Endothelial cell of umbilical vein (primary cell): ENCODE results near the gene NEMF. TPM values are rescaled to one million over a fixed set of nuclear protein-coding genes. Genes with fewer than 3 reads are reported as not detected.

ENCODE experiments used
- BruUV-seq: library from RNA; stranded (reverse); fragments of 400-500 nt; replicated peaks from 2 replicates; lab custom pipeline; 2021; lab: Mats Ljungman, UMichigan
- CTCF ChIA-PET: fragments of 300-600, 350-600 bp; sonication (Branson Sonifier 250); formaldehyde crosslinking; loops from one replicate; lab custom pipeline; 2021; ENCODE audit warnings: antibody characterized with exemption, inconsistent platforms; lab: Charles Lee
- POLR2A ChIA-PET: fragments of 300-600, 350-600 bp; sonication (Branson Sonifier 250); formaldehyde crosslinking; loops from one replicate; lab custom pipeline; 2021; ENCODE audit warnings: antibody characterized with exemption, inconsistent platforms; lab: Charles Lee
- DNase-seq: peaks from one replicate; pipeline ENCODE4 v3.0.0-alpha.2; 2011; ENCODE audit warnings: low read depth, low spot score
- FAIRE-seq: peaks from 2 replicates; lab custom pipeline; 2011; peaks lifted over from hg19 to GRCh38; lab: Jason Lieb, UNC
- H2AFZ ChIP-seq: 2 replicates; pipeline ENCODE4 v1.6.0; 2012; ENCODE audit warnings: low read depth, low read length, control low read depth, inconsistent platforms
- H3K27ac ChIP-seq: 2 replicates; pipeline ENCODE4 v1.5.1; 2011; ENCODE audit warnings: low read depth, mild to moderate bottlenecking, control low read depth, low read length, moderate library complexity; ENCODE audit not compliant: insufficient read depth
- H3K27me3 ChIP-seq, 2 experiments: 2 replicates each; pipeline versions ENCODE4 v1.6.0 to v1.6.1; 2011; ENCODE audit warnings: low read length in 2 of 2, mixed read lengths in 1 of 2; ENCODE audit not compliant: control insufficient read depth in 2 of 2, insufficient read depth in 2 of 2
- H3K36me3 ChIP-seq, 2 experiments: 2 replicates in 1 of 2; 3 replicates in 1 of 2; pipeline ENCODE4 v1.5.1; 2011; ENCODE audit warnings: low read length in 2 of 2, mild to moderate bottlenecking in 1 of 2, moderate library complexity in 1 of 2; ENCODE audit not compliant: control insufficient read depth in 2 of 2, insufficient read depth in 2 of 2; ENCODE audit errors: extremely low read depth in 1 of 2
- H3K4me1 ChIP-seq: 3 replicates; pipeline ENCODE4 v1.5.1; 2011; ENCODE audit warnings: mild to moderate bottlenecking, low read length; ENCODE audit not compliant: control insufficient read depth, insufficient read depth; ENCODE audit errors: extremely low read depth
- H3K4me2 ChIP-seq: 2 replicates; pipeline ENCODE4 v1.6.1; 2011; ENCODE audit warnings: low read length, control low read depth, mixed read lengths; ENCODE audit not compliant: insufficient read depth
- H3K4me3 ChIP-seq, 3 experiments: fragments of 200-600 bp in 1 of 3; sonication (generic), shearing (Covaris generic) in 1 of 3; replicated peaks in 1 of 3; 2 replicates each; pipeline ENCODE4 v1.5.1; 2011 to 2016; ENCODE audit warnings: control low read depth in 3 of 3, low read length in 3 of 3, mild to moderate bottlenecking in 2 of 3, inconsistent platforms in 1 of 3, low read depth in 1 of 3, moderate library complexity in 1 of 3; ENCODE audit not compliant: insufficient read depth in 1 of 3
- H3K79me2 ChIP-seq: 2 replicates; pipeline ENCODE4 v1.6.0; 2012; ENCODE audit warnings: low read length, inconsistent platforms; ENCODE audit not compliant: control insufficient read depth, insufficient read depth
- H3K9ac ChIP-seq: replicated peaks from 2 replicates; pipeline ENCODE3; 2011; ENCODE audit warnings: low read length, control low read depth; ENCODE audit not compliant: insufficient read depth; ENCODE audit errors: extremely low read depth
- H3K9me1 ChIP-seq: replicated peaks from 3 replicates; pipeline ENCODE4 v1.6.0; 2011; ENCODE audit warnings: mild to moderate bottlenecking, low read length; ENCODE audit not compliant: control insufficient read depth, insufficient read depth; ENCODE audit errors: extremely low read depth
- H3K9me3 ChIP-seq: replicated peaks from 2 replicates; pipeline ENCODE4 v1.5.1; 2012; ENCODE audit warnings: low read length, inconsistent platforms; ENCODE audit not compliant: control insufficient read depth, insufficient read depth
- H4K20me1 ChIP-seq: replicated peaks from 2 replicates; pipeline ENCODE3; 2011; ENCODE audit warnings: mild to moderate bottlenecking, low read length; ENCODE audit not compliant: control insufficient read depth, insufficient read depth; ENCODE audit errors: extremely low read depth
- JUN ChIP-seq: IDR thresholded peaks from 2 replicates; pipeline ENCODE4 v1.6.1; 2011; ENCODE audit warnings: borderline replicate concordance, low read depth; ENCODE audit not compliant: insufficient read length, insufficient read depth
- MYC ChIP-seq: IDR thresholded peaks from one replicate; pipeline ENCODE4 v1.6.1; 2011; ENCODE audit warnings: mild to moderate bottlenecking, low read depth, low read length
- POLR2AphosphoS5 ChIP-seq: IDR thresholded peaks from 2 replicates; pipeline ENCODE4 v1.6.1; 2012; ENCODE audit warnings: low read depth, mild to moderate bottlenecking, control low read depth, low read length, moderate library complexity; ENCODE audit not compliant: insufficient read depth
- dilution Hi-C: fragments of 300-500 bp; cut with MboI; formaldehyde crosslinking; loops from one replicate; pipeline ENCODE4 v1.15.0; 2019; ENCODE audit warnings: low sequenced_read_pairs; ENCODE audit not compliant: extremely low pct_ligation_motif_present
- intact Hi-C: fragments of 100-400 bp; cut with micrococcal nuclease; formaldehyde crosslinking; loops from one replicate; pipeline ENCODE4 v1.10.0; 2022
- polyA plus RNA-seq, 4 experiments: library from polyadenylated mRNA; depleted of rRNA in 3 of 4; stranded (reverse) in 3 of 4; unstranded in 1 of 4; fragments of >200 nt; gene quantifications; 2 replicates each; pipeline versions ENCODE4 v1.2.1 to v1.2.3, GENCODE V29; 2011 to 2012; ENCODE audit warnings: missing spikeins in 1 of 4
- small RNA-seq: library from RNA; depleted of rRNA; stranded (forward); fragments of <200 nt; gene quantifications from one replicate; pipeline ENCODE3, GENCODE V24; 2012; ENCODE audit warnings: low replicate concordance, low read depth; ENCODE audit not compliant: insufficient read depth, insufficient read length
- total RNA-seq: library from RNA; stranded (reverse); gene quantifications from 2 replicates; pipeline ENCODE4 v1.2.3, GENCODE V29; 2021

NEMF gene
- total and polyA plus RNA-seq, 2 donors (not counting 3 experiments of a cell fraction or from before 2014, with no cell fraction given): 12.2 to 71.4 TPM

DNA sequence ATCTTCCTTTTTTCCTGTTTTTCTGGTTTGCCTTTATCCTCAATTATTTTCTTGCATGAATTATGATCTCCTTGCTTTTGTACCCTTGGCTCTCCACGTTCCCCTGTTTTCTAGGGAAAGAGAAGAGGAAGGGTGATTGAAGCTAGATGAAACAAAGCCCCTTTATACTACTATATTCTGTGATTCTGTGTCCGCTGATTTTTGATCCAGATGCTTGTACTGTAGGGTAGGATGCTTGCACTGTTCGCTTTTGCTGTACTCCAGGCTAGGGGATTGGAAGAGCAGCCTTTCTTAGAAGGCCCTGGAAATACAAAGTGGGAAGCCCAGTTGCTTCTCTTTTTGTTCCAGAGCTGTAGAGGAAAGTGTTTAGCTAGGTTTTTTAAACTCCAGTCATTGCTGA lies 119.7 kb downstream of the NEMF start:
- intact Hi-C loops (no loop called here), dilution Hi-C loops (no loop called here)
- ChIA-PET CTCF (no interaction called here), POLR2A (no interaction called here)
- Histone ChIP-seq H3K4me2 (no peak overlapping the region), H3K27ac (no peak overlapping the region), H3K9ac (no peak overlapping the region), H3K4me3 (no peak overlapping the region), H3K36me3 (no peaks in the 10 kb centered on the region), H4K20me1 (no peaks in the 10 kb centered on the region), H2AFZ (no peak overlapping the region), H3K4me1 (no peaks in the 10 kb centered on the region), H3K79me2 (no peaks in the 10 kb centered on the region), H3K9me3 (no peaks in the 10 kb centered on the region), H3K9me1 (no peaks in the 10 kb centered on the region), H3K27me3 (no peaks in the 10 kb centered on the region)
- FAIRE-seq (no peak), DNase-seq (no peak)
- no peak for TF ChIP-seq MYC
- no peak for TF ChIP-seq POLR2AphosphoS5
- TF ChIP-seq JUN: no peak
- no TSS peak for BruUV-seq

Small RNA genes within 50 kb of the gene (small RNA-seq; reads per million reads assigned to genes)
- gene RF00019 (not detected), gene RN7SL2 (not detected), gene RN7SL3 (not detected), gene RNU6-189P (not detected), gene RNU6-539P (not detected)

Other genes starting within 250 kb of the NEMF start
- 251 and 260 TPM in 2 replicates for gene RPL36AL, start 232.2 kb downstream of the NEMF start, total RNA-seq
- 116 and 174 TPM in 2 replicates for gene RPL36AL, start 232.2 kb downstream of the NEMF start, polyA plus RNA-seq
- gene MGAT2, start 232.0 kb downstream of the NEMF start, total RNA-seq: 68.1 and 72.6 TPM in 2 replicates
- 34.5 and 36.4 TPM in 2 replicates for gene MGAT2, start 232.0 kb downstream of the NEMF start, polyA plus RNA-seq
- gene DNAAF2, start 217.5 kb downstream of the NEMF start, total RNA-seq: 5.7 and 6.4 TPM in 2 replicates
- gene DNAAF2, start 217.5 kb downstream of the NEMF start, polyA plus RNA-seq: 3.0 and 3.1 TPM in 2 replicates
- gene POLE2, start 164.6 kb downstream of the NEMF start, total RNA-seq: 16.4 and 18.3 TPM in 2 replicates
- 9.1 and 12.5 TPM in 2 replicates for gene POLE2, start 164.6 kb downstream of the NEMF start, polyA plus RNA-seq
- 1.2 and 1.6 TPM in 2 replicates for gene KLHDC1, start 159.7 kb downstream of the NEMF start, total RNA-seq
- gene KLHDC1, start 159.7 kb downstream of the NEMF start, polyA plus RNA-seq: 0.22 and 0.77 TPM in 2 replicates
- gene KLHDC2, start 84.6 kb downstream of the NEMF start, total RNA-seq: 29.2 and 30.2 TPM in 2 replicates
- 24.4 and 25.2 TPM in 2 replicates for gene KLHDC2, start 84.6 kb downstream of the NEMF start, polyA plus RNA-seq
- 73.2 and 73.6 TPM in 2 replicates for gene ARF6, start 40.3 kb upstream of the NEMF start, total RNA-seq
- 19.3 and 21.7 TPM in 2 replicates for gene ARF6, start 40.3 kb upstream of the NEMF start, polyA plus RNA-seq